Measurements from ENCODE around the gene PAQR5.

DNA sequence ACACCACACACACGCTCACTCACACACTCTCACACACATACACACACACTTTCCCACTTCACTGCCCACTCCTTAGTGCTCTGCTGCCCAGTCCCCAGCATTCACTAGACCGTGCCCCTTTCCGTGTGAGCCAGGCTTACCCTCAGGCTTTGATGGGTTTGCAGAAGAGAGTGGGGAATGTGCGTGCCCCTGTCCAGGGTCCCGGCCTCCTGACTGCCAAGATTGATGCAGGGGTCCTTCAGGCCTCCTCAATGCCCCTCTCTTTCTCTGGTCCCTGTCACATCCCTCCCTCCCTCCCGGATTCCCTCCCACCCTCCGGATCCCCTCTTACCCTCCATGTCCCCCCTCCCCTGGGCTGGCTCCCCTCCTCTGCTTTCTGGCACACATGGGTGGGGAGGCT is 87.6 kb downstream of the PAQR5 start:
- TF ChIP-seq, protein P1, sequence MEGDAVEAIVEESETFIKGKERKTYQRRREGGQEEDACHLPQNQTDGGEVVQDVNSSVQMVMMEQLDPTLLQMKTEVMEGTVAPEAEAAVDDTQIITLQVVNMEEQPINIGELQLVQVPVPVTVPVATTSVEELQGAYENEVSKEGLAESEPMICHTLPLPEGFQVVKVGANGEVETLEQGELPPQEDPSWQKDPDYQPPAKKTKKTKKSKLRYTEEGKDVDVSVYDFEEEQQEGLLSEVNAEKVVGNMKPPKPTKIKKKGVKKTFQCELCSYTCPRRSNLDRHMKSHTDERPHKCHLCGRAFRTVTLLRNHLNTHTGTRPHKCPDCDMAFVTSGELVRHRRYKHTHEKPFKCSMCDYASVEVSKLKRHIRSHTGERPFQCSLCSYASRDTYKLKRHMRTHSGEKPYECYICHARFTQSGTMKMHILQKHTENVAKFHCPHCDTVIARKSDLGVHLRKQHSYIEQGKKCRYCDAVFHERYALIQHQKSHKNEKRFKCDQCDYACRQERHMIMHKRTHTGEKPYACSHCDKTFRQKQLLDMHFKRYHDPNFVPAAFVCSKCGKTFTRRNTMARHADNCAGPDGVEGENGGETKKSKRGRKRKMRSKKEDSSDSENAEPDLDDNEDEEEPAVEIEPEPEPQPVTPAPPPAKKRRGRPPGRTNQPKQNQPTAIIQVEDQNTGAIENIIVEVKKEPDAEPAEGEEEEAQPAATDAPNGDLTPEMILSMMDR (IDR thresholded peaks at IDR 0.05): no peak
- no peak for TF ChIP-seq POLR2A (IDR thresholded peaks at IDR 0.05)

All from lower leg skin (tissue), 3 donors.